HCT116 (cell line): ENCODE results near the gene XKR8. TPM values are rescaled to one million over a fixed set of nuclear protein-coding genes. Genes with fewer than 3 reads are reported as not detected.
A peak's percentile ranks its signal among the peaks of the same experiment; 100 is the strongest.

Source experiments
- ATAC-seq: fragments of 200-7000 bp; cut with Tn5 transposase; 2 replicates; pipeline ENCODE4 v1.9.1; 2020; ENCODE audit warnings: mild to moderate bottlenecking, moderate library complexity
- BruUV-seq: library from RNA; stranded (reverse); fragments of 400-500 nt; replicated peaks from 2 replicates; lab custom pipeline; 2021; lab: Mats Ljungman, UMichigan
- CTCF ChIA-PET: fragments of 300-600 bp; sonication (Branson Sonifier 250); formaldehyde crosslinking; loops from one replicate; lab custom pipeline; 2021; ENCODE audit warnings: antibody characterized with exemption; lab: Charles Lee
- POLR2A ChIA-PET: fragments of 300-600, 350-600 bp; sonication (Branson Sonifier 250); formaldehyde crosslinking; loops from one replicate; lab custom pipeline; 2021; ENCODE audit warnings: antibody characterized with exemption; lab: Charles Lee
- RAD21 ChIA-PET, 2 experiments: fragments of 300-600 bp; sonication (Branson Sonifier 250); formaldehyde crosslinking; loops; one replicate each; lab custom pipeline; 2023; ENCODE audit warnings: low total read pairs in 2 of 2; ENCODE audit not compliant: uncharacterized antibody in 2 of 2, unreplicated experiment in 2 of 2, low non-redundant PET in 1 of 2; lab: Charles Lee
- DNase-seq: peaks from one replicate; pipeline ENCODE4 v3.0.0-alpha.2; 2010; ENCODE audit warnings: low read depth, low spot score
- H2AFZ ChIP-seq: fragments of 200-600 bp; shearing (Covaris generic), sonication (generic); 2 replicates; pipeline ENCODE4 v1.6.1; 2017; ENCODE audit warnings: low read depth, mixed run types, mixed read lengths, antibody characterized with exemption, low read length; ENCODE audit not compliant: poor library complexity, severe bottlenecking
- H3K27ac ChIP-seq: 2 replicates; pipeline ENCODE4 v1.5.1; 2012; ENCODE audit warnings: low read depth, low read length
- H3K27me3 ChIP-seq: fragments of 200-600 bp; sonication (generic); 2 replicates; pipeline ENCODE4 v1.6.1; 2016; ENCODE audit warnings: mixed run types, low read length, mixed read lengths; ENCODE audit not compliant: insufficient read depth
- H3K36me3 ChIP-seq, 2 experiments: fragments of 200-500 bp in 1 of 2; fragments of 200-600 bp in 1 of 2; sonication (Bioruptor generic) in 1 of 2; sonication (generic) in 1 of 2; 2 replicates each; pipeline versions ENCODE4 v1.5.1 to v1.6.1; 2014 to 2016; ENCODE audit warnings: low read length in 2 of 2, inconsistent platforms in 1 of 2, mixed read lengths in 1 of 2, mixed run types in 1 of 2; ENCODE audit not compliant: insufficient read depth in 2 of 2, control insufficient read depth in 1 of 2
- H3K4me1 ChIP-seq, 2 experiments: fragments of 200-600 bp in 1 of 2; sonication (generic) in 1 of 2; 2 replicates each; pipeline versions ENCODE4 v1.5.1 to v1.6.1; 2012 to 2017; ENCODE audit warnings: low read length in 2 of 2, inconsistent platforms in 1 of 2, mild to moderate bottlenecking in 1 of 2, mixed read lengths in 1 of 2, mixed run types in 1 of 2, moderate library complexity in 1 of 2; ENCODE audit not compliant: insufficient read depth in 2 of 2, control insufficient read depth in 1 of 2
- H3K4me2 ChIP-seq: fragments of 200-600 bp; sonication (generic); 2 replicates; pipeline ENCODE4 v1.6.1; 2017; ENCODE audit warnings: mixed run types, low read length, mixed read lengths
- H3K4me3 ChIP-seq, 2 experiments: fragments of 200-600 bp in 1 of 2; sonication (generic) in 1 of 2; replicated peaks in 1 of 2; 2 replicates each; pipeline ENCODE4 v1.5.1; 2011 to 2016; ENCODE audit warnings: low read length in 2 of 2, control low read depth in 1 of 2, low read depth in 1 of 2, mild to moderate bottlenecking in 1 of 2, mixed read lengths in 1 of 2, mixed run types in 1 of 2
- H3K79me2 ChIP-seq: fragments of 200-600 bp; sonication (generic); 2 replicates; pipeline ENCODE4 v1.6.1; 2017; ENCODE audit warnings: mild to moderate bottlenecking, mixed run types, low read length, moderate library complexity, mixed read lengths; ENCODE audit not compliant: insufficient read depth
- H3K9ac ChIP-seq: fragments of 200-600 bp; sonication (generic); 2 replicates; pipeline ENCODE4 v1.6.1; 2016; ENCODE audit warnings: low read length, mixed read lengths
- H3K9me2 ChIP-seq: fragments of 200-600 bp; sonication (generic), shearing (Covaris generic); 2 replicates; pipeline ENCODE4 v1.6.1; 2017; ENCODE audit warnings: mixed run types, mild to moderate bottlenecking, moderate library complexity; ENCODE audit not compliant: insufficient read depth
- H3K9me3 ChIP-seq, 2 experiments: fragments of 200-500 bp in 1 of 2; fragments of 200-600 bp in 1 of 2; sonication (Bioruptor generic) in 1 of 2; sonication (generic) in 1 of 2; 2 replicates each; pipeline ENCODE4 v1.6.1; 2014 to 2017; ENCODE audit warnings: low read length in 2 of 2, mixed read lengths in 2 of 2, inconsistent platforms in 1 of 2, low read depth in 1 of 2, mild to moderate bottlenecking in 1 of 2, mixed run types in 1 of 2, moderate library complexity in 1 of 2; ENCODE audit not compliant: control insufficient read depth in 1 of 2, insufficient read depth in 1 of 2
- H4K20me1 ChIP-seq: fragments of 200-600 bp; sonication (generic), shearing (Covaris generic); 2 replicates; pipeline ENCODE4 v1.6.1; 2017; ENCODE audit warnings: mixed run types, mild to moderate bottlenecking, moderate library complexity; ENCODE audit not compliant: insufficient read depth
- ATF3 ChIP-seq: IDR thresholded peaks from 2 replicates; pipeline ENCODE4 v1.6.1; 2012
- CBX3 ChIP-seq: IDR thresholded peaks from 2 replicates; pipeline ENCODE4 v1.6.1; 2012; ENCODE audit warnings: low read depth
- CEBPB ChIP-seq: IDR thresholded peaks from 2 replicates; pipeline ENCODE4 v1.6.1; 2012; ENCODE audit warnings: low read depth
- CTCF ChIP-seq, 3 experiments: fragments of 200-600 bp in 1 of 3; sonication (generic) in 1 of 3; IDR thresholded peaks in 2 of 3; conservative IDR thresholded peaks in 1 of 3; 2 replicates each; pipeline ENCODE4 v1.5.1; 2012 to 2017; ENCODE audit warnings: low read depth in 2 of 3, low read length in 2 of 3, antibody characterized with exemption in 1 of 3, borderline replicate concordance in 1 of 3, control low read depth in 1 of 3, mild to moderate bottlenecking in 1 of 3, mixed read lengths in 1 of 3, mixed run types in 1 of 3, moderate library complexity in 1 of 3; ENCODE audit not compliant: insufficient read depth in 1 of 3
- EGR1 ChIP-seq: IDR thresholded peaks from 2 replicates; pipeline ENCODE4 v1.6.1; 2012; ENCODE audit warnings: low read depth
- ELF1 ChIP-seq: IDR thresholded peaks from 2 replicates; pipeline ENCODE4 v1.6.1; 2012; ENCODE audit warnings: low read depth, borderline replicate concordance
- EZH2 ChIP-seq: fragments of 200-600 bp; sonication (generic); IDR thresholded peaks from 2 replicates; pipeline ENCODE4 v1.6.1; 2017; ENCODE audit warnings: antibody characterized with exemption, mixed run types
- EZH2phosphoT487 ChIP-seq: fragments of 200-600 bp; IDR thresholded peaks from 2 replicates; pipeline ENCODE4 v1.6.1; 2018; ENCODE audit warnings: antibody characterized with exemption, borderline replicate concordance
- JUND ChIP-seq: IDR thresholded peaks from 2 replicates; pipeline ENCODE4 v1.6.1; 2012
- MAX ChIP-seq: IDR thresholded peaks from 2 replicates; pipeline ENCODE4 v1.6.1; 2012
- POLR2A ChIP-seq: IDR thresholded peaks from 2 replicates; pipeline ENCODE4 v1.7.0; 2011; ENCODE audit warnings: borderline replicate concordance; ENCODE audit not compliant: insufficient read depth, insufficient read length; ENCODE audit errors: extremely low read depth
- POLR2AphosphoS5 ChIP-seq: IDR thresholded peaks from 2 replicates; pipeline ENCODE4 v1.6.1; 2011; ENCODE audit warnings: mild to moderate bottlenecking, low read depth, low read length, moderate library complexity
- RAD21 ChIP-seq: IDR thresholded peaks from 2 replicates; pipeline ENCODE4 v1.6.1; 2012; ENCODE audit warnings: low read depth, mild to moderate bottlenecking
- REST ChIP-seq: IDR thresholded peaks from 2 replicates; pipeline ENCODE4 v1.6.1; 2012; ENCODE audit warnings: low read depth
- SP1 ChIP-seq: IDR thresholded peaks from 2 replicates; pipeline ENCODE4 v1.6.1; 2012; ENCODE audit warnings: low read depth
- SRF ChIP-seq: IDR thresholded peaks from 2 replicates; pipeline ENCODE4 v1.6.1; 2012; ENCODE audit warnings: low read depth
- YY1 ChIP-seq: IDR thresholded peaks from 2 replicates; pipeline ENCODE4 v1.6.1; 2011; ENCODE audit warnings: low read length, low read depth, moderate library complexity, mild to moderate bottlenecking; ENCODE audit not compliant: insufficient replicate concordance; ENCODE audit errors: extremely low read depth
- ZBTB33 ChIP-seq: IDR thresholded peaks from 2 replicates; pipeline ENCODE4 v1.6.1; 2011; ENCODE audit warnings: mild to moderate bottlenecking, low read length, moderate library complexity; ENCODE audit not compliant: insufficient replicate concordance; ENCODE audit errors: extremely low read depth
- ZFX ChIP-seq: fragments of 450-650 bp; IDR thresholded peaks from 2 replicates; pipeline ENCODE4 v1.6.1; 2017
- ZNF274 ChIP-seq: fragments of 200-500 bp; sonication (Bioruptor generic); IDR thresholded peaks from 2 replicates; pipeline ENCODE4 v1.6.1; 2014; ENCODE audit warnings: mild to moderate bottlenecking, low read depth, low read length, inconsistent platforms
- intact Hi-C: fragments of 100-400 bp; cut with micrococcal nuclease; formaldehyde crosslinking; loops from 2 replicates; pipeline ENCODE4 v1.10.0; 2022
- total RNA-seq: library from RNA; stranded (reverse); gene quantifications from one replicate; pipeline ENCODE4 v1.2.1, GENCODE V29; 2021; ENCODE audit not compliant: unreplicated experiment

The XKR8 gene
- total RNA-seq, 1 experiment from 2014 or later: 11.0 TPM

GRCh38 chr1:27934818-27935549 is 24.8 kb upstream of the XKR8 start, which contains the start of gene SMPDL3B:
Gene SMPDL3B (plus strand): TSS chr1:27935000. CDS start chr1:27935184, 184 bp downstream.
- intact Hi-C loops: no loop called here
- H3K27me3 ChIP-seq: no peaks in the 10 kb centered on the region
- no peaks in the 10 kb centered on the region for H3K9me2 ChIP-seq
- no peaks in the 10 kb centered on the region for H4K20me1 ChIP-seq
- H3K4me3 ChIP-seq: peak within 1 kb of the TSS; percentile 41 to 46
- ChIA-PET RAD21 (no interaction called here), POLR2A (no interaction called here), CTCF (no interaction called here)
- H3K9me3 ChIP-seq: no peaks in the 10 kb centered on the region
- peaks cover 7 to 19% of the 10 kb centered on the region in 2 experiments; a peak in 3 of 4 replicates for H3K4me1 ChIP-seq
- peak within 1 kb of the TSS; percentile 95 for H2AFZ ChIP-seq
- DNase-seq (peak; percentile 69), ATAC-seq (peak; percentile 100)
- TSS peak; percentile 76 for BruUV-seq
- peak within 1 kb of the TSS; percentile 38 for H3K27ac ChIP-seq
- H3K36me3 ChIP-seq: no peaks in the 10 kb centered on the region
- peak within 1 kb of the TSS; percentile 67 for H3K4me2 ChIP-seq
- peak within 1 kb of the TSS; percentile 37 for H3K9ac ChIP-seq
- no peaks in the 10 kb centered on the region for H3K79me2 ChIP-seq
- TF ChIP-seq REST (no peak), YY1 (peak; percentile 18), ZBTB33 (no peak), RAD21 (no peak), ZNF274 (no peak), SRF (no peak), CTCF (IDR thresholded peaks at IDR 0.05 in 2 of 3, conservative IDR thresholded peaks at IDR 0.05 in 1 of 3; ENCODE audit: borderline replicate concordance in 1 of 3, insufficient read depth in 1 of 3, low read depth in 2 of 3, low read length in 2 of 3) (peak in 2 of 3 experiments; percentile 36 to 44; a peak in 4 of 6 replicates), ELF1 (no peak), ZFX (no peak), CEBPB (no peak), SP1 (no peak; the same call in 1 of the 2 replicates), CBX3 (no peak), POLR2A (no peak), POLR2AphosphoS5 (peak; percentile 89), EGR1 (no peak), EZH2phosphoT487 (no peak), EZH2 (no peak), JUND (no peak), MAX (peak; percentile 82), ATF3 (no peak)
